HG02943 (cell line): ENCODE measurements around the gene DENND4C.
"Not testable (repeated sequence)": the region's sequence is repeated elsewhere in the genome, so short reads cannot be mapped to it uniquely, and the experiment has no call there.

Experiments
- ATAC-seq: cut with Tn5 transposase; IDR thresholded peaks from one replicate; pipeline ENCODE4 v1.9.1; 2021; ENCODE audit warnings: mild to moderate bottlenecking, low read depth, moderate library complexity; ENCODE audit not compliant: unreplicated experiment

The DENND4C gene

GRCh38 chr9:19265602-19266001 lies 35.1 kb downstream of the DENND4C start:
- ATAC-seq = not testable (repeated sequence)

- ATAC-seq = not testable (repeated sequence)
Measured at GRCh38 chr9:19266778-19267384, 36.4 kb downstream of the DENND4C start.

GRCh38 chr9:19269582-19269981 lies 39.1 kb downstream of the DENND4C start:
- ATAC-seq = no peak

GRCh38 chr9:19270421-19270949 lies 40.0 kb downstream of the DENND4C start:
- ATAC-seq = no peak

- ATAC-seq = no peak
Measured at GRCh38 chr9:19271081-19271480, 40.6 kb downstream of the DENND4C start.

GRCh38 chr9:19281801-19282200 lies 51.3 kb downstream of the DENND4C start:
- no peak for ATAC-seq

GRCh38 chr9:19283072-19283710 lies 52.7 kb downstream of the DENND4C start:
- ATAC-seq = no peak

GRCh38 chr9:19284729-19285128 lies 54.2 kb downstream of the DENND4C start:
- ATAC-seq = no peak

- ATAC-seq = no peak
Measured at GRCh38 chr9:19286634-19287188, 56.2 kb downstream of the DENND4C start.

- ATAC-seq = no peak
Measured at GRCh38 chr9:19288081-19288480, 57.6 kb downstream of the DENND4C start.

GRCh38 chr9:19290103-19290502 lies 59.6 kb downstream of the DENND4C start:
- no peak for ATAC-seq

- ATAC-seq = no peak
Measured at GRCh38 chr9:19294219-19294618, 63.7 kb downstream of the DENND4C start.

GRCh38 chr9:19298436-19299000 lies 68.0 kb downstream of the DENND4C start:
- no peak for ATAC-seq

- ATAC-seq = no peak
Measured at GRCh38 chr9:19303216-19303615, 72.7 kb downstream of the DENND4C start.

- no peak for ATAC-seq
Measured at GRCh38 chr9:19306568-19306967, 76.1 kb downstream of the DENND4C start.

GRCh38 chr9:19310246-19310645 lies 79.8 kb downstream of the DENND4C start:
- ATAC-seq = no peak

GRCh38 chr9:19313573-19313972 lies 83.1 kb downstream of the DENND4C start:
- ATAC-seq = no peak

- ATAC-seq = no peak
Measured at GRCh38 chr9:19320495-19320894, 90.0 kb downstream of the DENND4C start.

GRCh38 chr9:19331877-19332276 lies 101.4 kb downstream of the DENND4C start:
- ATAC-seq = no peak

- ATAC-seq = no peak
Measured at GRCh38 chr9:19336166-19336565, 105.7 kb downstream of the DENND4C start.

- ATAC-seq = no peak
Measured at GRCh38 chr9:19342947-19343346, 112.5 kb downstream of the DENND4C start.
